Measurements from ENCODE around the gene ZNF784.

ZNF784 gene

DNA sequence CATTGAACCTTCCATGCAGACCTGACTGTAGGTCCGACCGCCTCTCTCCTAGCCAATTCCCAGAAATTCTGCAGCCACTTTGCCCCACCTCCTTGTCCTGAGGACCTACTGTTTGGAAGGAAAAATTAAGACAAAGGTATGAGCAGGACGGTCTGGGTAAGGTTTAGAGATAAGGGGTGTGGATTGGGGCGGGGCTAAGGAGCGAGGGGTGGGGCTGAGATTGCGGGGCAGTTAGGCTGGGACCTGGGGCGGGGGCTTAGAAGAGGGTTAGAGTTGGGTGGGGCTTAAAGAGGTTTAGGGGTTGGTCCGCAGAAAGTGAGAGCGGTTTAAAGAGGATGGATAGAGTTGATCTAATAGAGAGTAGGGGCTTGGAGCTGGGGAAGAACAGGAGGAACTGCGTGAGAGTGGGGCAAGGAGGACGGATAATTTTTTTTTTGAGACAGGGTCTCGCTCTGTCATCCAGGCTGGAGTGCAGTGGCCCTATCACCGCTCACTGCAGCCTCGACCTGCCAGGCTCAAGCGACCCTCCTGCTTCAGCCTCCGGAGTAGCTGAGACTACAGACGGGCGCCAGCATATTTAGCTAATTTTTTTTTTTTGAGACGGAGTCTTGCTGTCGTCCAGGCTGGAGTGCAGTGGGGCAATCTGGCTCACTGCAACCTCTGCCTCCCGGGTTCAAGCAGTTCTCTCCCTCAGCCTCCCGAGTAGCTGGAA, 20.6 kb downstream of the ZNF784 start:
- DNase-seq (ENCODE audit: low read depth): no peak
- H3K4me3 ChIP-seq (ENCODE audit: control insufficient read depth, low read depth, low read length): no peak overlapping the region
- TF ChIP-seq, protein P1, sequence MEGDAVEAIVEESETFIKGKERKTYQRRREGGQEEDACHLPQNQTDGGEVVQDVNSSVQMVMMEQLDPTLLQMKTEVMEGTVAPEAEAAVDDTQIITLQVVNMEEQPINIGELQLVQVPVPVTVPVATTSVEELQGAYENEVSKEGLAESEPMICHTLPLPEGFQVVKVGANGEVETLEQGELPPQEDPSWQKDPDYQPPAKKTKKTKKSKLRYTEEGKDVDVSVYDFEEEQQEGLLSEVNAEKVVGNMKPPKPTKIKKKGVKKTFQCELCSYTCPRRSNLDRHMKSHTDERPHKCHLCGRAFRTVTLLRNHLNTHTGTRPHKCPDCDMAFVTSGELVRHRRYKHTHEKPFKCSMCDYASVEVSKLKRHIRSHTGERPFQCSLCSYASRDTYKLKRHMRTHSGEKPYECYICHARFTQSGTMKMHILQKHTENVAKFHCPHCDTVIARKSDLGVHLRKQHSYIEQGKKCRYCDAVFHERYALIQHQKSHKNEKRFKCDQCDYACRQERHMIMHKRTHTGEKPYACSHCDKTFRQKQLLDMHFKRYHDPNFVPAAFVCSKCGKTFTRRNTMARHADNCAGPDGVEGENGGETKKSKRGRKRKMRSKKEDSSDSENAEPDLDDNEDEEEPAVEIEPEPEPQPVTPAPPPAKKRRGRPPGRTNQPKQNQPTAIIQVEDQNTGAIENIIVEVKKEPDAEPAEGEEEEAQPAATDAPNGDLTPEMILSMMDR (conservative IDR thresholded peaks at IDR 0.05; ENCODE audit: control insufficient read depth, insufficient read depth, low read depth, low read length): no peak

DNA sequence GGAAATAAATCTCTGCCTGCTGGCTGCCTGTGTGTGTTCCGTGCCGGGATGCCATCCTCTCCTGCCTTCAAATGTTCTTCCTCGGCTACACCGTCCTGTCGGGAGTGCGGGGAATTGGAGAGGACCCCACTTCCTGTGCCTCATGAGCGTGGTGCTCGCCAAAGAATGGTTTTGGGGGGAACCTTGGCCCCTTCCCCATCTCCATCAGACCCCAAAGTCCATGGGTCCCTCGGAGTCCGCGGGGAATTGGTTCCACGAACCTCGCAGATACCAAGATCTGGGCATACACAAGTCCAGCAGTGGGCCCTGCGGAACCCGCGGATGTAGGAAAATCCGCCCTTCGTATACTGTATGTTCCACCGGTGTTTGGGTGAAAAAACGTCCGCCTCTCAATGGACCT, 21.3 kb downstream of the ZNF784 start:
- no peak for DNase-seq (ENCODE audit: low read depth)
- TF ChIP-seq, protein P1 (conservative IDR thresholded peaks at IDR 0.05; ENCODE audit: control insufficient read depth, insufficient read depth, low read depth, low read length): no peak
- no peak overlapping the region for H3K4me3 ChIP-seq (ENCODE audit: control insufficient read depth, low read depth, low read length)

DNA sequence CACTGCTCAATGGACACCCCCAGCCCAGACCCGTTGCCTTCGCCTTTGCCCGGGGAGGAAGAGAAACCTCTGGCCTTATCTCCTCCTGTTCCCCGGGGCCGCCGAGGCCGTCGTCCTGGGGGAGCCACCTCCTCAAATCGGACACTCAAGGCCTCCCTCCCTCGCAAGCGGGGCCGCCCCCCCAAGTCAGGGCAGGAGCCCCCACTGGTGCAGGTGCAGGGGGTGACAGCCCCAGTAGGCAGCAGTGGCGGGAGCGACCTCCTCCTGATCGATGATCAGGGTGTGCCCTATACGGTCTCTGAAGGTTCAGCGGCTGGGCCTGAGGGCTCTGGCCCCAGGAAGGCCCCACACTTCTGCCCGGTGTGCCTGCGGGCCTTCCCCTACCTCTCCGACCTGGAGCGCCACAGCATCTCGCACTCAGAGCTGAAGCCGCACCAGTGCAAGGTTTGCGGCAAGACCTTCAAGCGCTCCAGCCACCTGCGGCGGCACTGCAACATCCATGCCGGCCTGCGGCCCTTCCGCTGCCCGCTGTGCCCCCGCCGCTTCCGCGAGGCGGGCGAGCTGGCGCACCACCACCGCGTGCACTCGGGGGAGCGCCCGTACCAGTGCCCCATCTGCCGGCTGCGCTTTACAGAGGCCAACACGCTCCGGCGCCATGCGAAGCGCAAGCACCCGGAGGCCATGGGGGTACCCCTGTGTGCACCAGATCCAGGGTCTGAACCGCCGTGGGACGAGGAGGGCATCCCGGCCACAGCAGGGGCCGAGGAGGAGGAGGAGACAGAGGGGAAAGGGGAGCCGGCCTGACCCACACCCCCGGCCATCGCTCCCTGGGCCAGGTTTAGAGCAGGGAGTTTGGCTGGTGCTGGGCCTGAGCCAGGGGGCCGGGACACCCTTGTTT, 22.0 kb downstream of the ZNF784 start:
- no peak for DNase-seq (ENCODE audit: low read depth)

DNA sequence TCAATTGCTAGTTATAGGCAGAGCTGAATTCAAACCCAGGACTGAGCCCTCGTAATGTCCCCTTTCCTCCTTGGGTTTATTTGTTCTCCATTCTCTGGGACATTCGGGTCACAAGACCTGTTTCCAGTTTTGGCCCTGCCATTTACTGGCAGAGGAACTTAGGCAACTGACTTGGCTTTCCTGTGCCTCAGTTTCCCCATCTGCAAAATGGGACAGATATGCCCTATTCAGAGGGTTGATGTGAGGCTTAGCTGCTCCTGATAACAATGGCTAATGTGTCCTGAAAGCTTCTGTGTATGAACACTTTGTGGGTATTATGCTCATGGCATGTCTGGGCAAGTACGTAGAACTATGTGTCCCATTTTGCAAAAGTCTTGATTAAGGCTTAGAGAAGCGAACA, 23.3 kb downstream of the ZNF784 start:
- DNase-seq (ENCODE audit: low read depth): no peak
- TF ChIP-seq, protein P1 (conservative IDR thresholded peaks at IDR 0.05; ENCODE audit: control insufficient read depth, insufficient read depth, low read depth, low read length): no peak
- peak overlapping the region; percentile 87 for H3K4me3 ChIP-seq (ENCODE audit: control insufficient read depth, low read depth, low read length)

More for the DNA sequence above, 22.0 kb downstream of the ZNF784 start:
- H3K4me3 ChIP-seq (ENCODE audit: control insufficient read depth, low read depth, low read length): no peak overlapping the region
- TF ChIP-seq, protein P1 (conservative IDR thresholded peaks at IDR 0.05; ENCODE audit: control insufficient read depth, insufficient read depth, low read depth, low read length): no peak

DNA sequence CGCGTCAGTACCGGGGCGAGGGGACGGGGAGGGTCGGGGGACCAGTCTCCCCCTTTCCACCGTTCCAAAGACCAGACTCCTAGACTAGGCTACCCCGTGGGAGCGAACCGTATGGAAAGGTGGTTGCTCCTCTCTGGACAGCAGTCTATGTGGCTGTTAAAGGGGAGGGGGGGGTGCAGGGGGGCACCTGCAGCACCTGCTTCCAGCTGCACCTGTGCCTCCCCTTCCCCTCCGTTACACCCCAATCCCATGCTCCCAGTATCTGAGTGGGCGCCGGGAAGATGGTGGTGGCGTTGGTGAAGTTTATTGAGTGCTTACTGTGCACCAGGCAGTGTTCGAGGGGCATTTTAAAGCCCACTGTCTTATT, 23.7 kb downstream of the ZNF784 start:
- peak overlapping the region; percentile 87 for H3K4me3 ChIP-seq (ENCODE audit: control insufficient read depth, low read depth, low read length)
- TF ChIP-seq, protein P1 (conservative IDR thresholded peaks at IDR 0.05; ENCODE audit: control insufficient read depth, insufficient read depth, low read depth, low read length): no peak
- no peak for DNase-seq (ENCODE audit: low read depth)

DNA sequence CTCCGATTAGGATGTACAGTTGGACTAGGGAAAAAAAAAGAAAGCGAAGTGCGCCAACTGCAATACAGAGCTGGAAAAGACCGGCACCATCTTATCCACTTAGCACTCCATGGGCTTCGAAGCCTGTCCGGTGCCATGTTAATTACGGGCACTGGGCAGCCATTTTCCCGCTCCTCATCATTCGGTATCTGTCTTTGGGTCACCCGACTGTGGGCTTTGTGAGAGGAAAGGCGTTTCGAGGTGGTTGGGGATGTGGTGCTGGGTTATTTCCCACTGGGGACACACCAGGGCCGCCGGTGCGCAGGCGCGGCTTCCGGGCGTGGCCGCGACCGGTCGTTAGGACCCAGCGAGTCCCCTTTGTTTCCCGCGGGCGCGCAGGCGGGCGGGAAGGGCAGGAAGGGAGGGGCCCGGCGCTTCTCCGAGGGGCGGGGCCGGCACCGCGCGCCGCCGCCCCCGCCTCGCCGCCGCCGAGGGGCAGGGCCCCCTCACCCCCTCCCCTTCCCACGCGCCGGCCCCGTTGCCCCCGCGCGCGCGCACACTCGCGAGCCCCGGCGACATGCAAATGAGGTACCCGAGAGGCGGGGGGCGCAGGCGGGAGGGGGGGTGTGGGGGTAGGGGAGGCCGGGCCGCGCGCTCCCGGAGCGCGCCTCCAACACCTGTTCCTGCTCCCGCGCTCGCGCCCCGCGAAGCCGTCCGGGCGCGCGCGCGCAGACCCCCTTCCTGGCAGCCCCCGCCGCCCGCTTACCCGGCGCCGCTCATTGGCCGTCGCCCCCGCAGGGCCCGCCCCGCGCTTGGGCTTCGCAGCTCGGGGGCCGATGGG, 24.3 kb downstream of the ZNF784 start, which contains the start of gene ZNF524:
Gene ZNF524, plus strand, starts transcription at position 447 of the 820 bp plus-strand sequence. CDS start 1,825 bp downstream, outside the sequence.
- peak within 1 kb of the TSS; percentile 87 for H3K4me3 ChIP-seq (ENCODE audit: control insufficient read depth, low read depth, low read length)
- TF ChIP-seq, protein P1 (conservative IDR thresholded peaks at IDR 0.05; ENCODE audit: control insufficient read depth, insufficient read depth, low read depth, low read length): no peak
- peak; percentile 82 for DNase-seq (ENCODE audit: low read depth)

Measured in fibroblast of mammary gland (primary cell).